Measurements from ENCODE around the gene CACNB3. TPM values are rescaled to one million over a fixed set of nuclear protein-coding genes. Genes with fewer than 3 reads are reported as not detected.

Gene CACNB3
- total RNA-seq, 1 donor from 2014 or later = 25.0 TPM

DNA sequence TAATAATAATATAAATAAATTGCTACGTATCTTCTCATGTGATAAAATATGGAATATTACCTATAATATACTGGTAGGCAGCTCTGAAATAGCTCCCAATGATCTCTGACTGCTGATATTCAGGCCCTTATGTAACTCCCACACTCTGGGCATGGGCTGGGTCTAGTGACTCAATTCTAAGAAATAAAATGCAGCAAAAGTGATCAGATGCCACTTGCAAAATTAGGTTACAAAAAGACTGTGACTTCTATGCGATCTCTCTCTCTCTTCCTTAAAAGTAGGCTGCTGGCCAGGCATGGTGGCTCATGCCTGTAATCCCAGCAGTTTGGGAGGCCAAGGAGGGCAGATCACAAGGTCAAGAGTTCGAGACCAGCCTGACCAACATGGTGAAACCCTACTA lies 10.3 kb upstream of the CACNB3 start:
- peaks cover 24% of the 10 kb centered on the region for H3K4me1 Mint-ChIP-seq
- no peaks in the 10 kb centered on the region for H3K79me2 ChIP-seq (ENCODE audit: low read depth)

DNA sequence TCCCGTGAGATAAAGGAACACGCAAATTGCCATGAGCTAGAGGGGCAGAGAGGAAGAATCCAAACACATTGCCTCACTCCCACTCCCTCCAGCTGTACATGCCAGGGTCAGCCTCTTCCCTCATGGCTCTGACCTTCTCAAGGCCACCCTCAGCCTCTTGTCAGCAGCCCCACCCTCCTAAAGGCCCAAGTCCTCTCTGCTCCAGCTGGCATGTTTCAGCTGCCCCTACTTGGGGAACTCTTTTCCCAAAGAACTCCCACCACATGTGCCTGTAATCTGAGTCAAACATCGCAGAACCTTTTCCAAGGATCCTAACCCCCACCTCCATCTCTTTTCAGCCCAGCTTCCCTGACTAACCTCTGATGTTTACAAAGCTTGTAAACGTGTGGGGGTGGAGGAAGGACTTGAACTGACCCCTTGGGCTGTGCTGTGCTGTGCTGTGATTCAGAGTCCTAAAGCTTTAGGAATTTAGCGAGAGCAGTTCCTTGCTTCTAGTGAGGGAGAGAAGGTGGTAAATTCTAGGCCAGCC lies 7.3 kb upstream of the CACNB3 start:
- Histone ChIP-seq H3K4me1 (peaks cover 18% of the 10 kb centered on the region), H3F3A (ENCODE audit: low read depth) (peaks cover 22% of the 10 kb centered on the region), H3K4me2 (no peak overlapping the region), H3K4me3 (no peak overlapping the region), H3K36me3 (no peaks in the 10 kb centered on the region), H4K20me1 (ENCODE audit: low read depth) (no peaks in the 10 kb centered on the region), H3K79me2 (ENCODE audit: low read depth) (no peaks in the 10 kb centered on the region), H3K27ac (no peak overlapping the region), H3K27me3 (peaks cover under 1% of the 10 kb centered on the region), H3K9me3 (ENCODE audit: low read depth) (no peaks in the 10 kb centered on the region), H3K9ac (no peak overlapping the region), H2AFZ (replicated peaks) (no peak overlapping the region)
- TF ChIP-seq, protein P1, sequence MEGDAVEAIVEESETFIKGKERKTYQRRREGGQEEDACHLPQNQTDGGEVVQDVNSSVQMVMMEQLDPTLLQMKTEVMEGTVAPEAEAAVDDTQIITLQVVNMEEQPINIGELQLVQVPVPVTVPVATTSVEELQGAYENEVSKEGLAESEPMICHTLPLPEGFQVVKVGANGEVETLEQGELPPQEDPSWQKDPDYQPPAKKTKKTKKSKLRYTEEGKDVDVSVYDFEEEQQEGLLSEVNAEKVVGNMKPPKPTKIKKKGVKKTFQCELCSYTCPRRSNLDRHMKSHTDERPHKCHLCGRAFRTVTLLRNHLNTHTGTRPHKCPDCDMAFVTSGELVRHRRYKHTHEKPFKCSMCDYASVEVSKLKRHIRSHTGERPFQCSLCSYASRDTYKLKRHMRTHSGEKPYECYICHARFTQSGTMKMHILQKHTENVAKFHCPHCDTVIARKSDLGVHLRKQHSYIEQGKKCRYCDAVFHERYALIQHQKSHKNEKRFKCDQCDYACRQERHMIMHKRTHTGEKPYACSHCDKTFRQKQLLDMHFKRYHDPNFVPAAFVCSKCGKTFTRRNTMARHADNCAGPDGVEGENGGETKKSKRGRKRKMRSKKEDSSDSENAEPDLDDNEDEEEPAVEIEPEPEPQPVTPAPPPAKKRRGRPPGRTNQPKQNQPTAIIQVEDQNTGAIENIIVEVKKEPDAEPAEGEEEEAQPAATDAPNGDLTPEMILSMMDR (IDR thresholded peaks at IDR 0.05) = no peak
- TF ChIP-seq EZH2phosphoT487 (IDR thresholded peaks at IDR 0.05) = no peak
- TF ChIP-seq EZH2 (IDR thresholded peaks at IDR 0.05) = no peak
- H3K27ac Mint-ChIP-seq = peak overlapping the region; percentile 67
- no peaks in the 10 kb centered on the region for H3K9me3 Mint-ChIP-seq
- peaks cover 12% of the 10 kb centered on the region for H3K27me3 Mint-ChIP-seq (ENCODE audit: insufficient read depth, low read depth)
- no peak for DNase-seq (ENCODE audit: low spot score)
- no peaks in the 10 kb centered on the region for H3K36me3 Mint-ChIP-seq
- no peak overlapping the region for H3K4me3 Mint-ChIP-seq
- peaks cover 37% of the 10 kb centered on the region for H3K4me1 Mint-ChIP-seq

More for the DNA sequence above, 10.3 kb upstream of the CACNB3 start:
- Histone ChIP-seq H3K4me3 (no peak overlapping the region), H4K20me1 (ENCODE audit: low read depth) (no peaks in the 10 kb centered on the region), H3K4me1 (peaks cover 8% of the 10 kb centered on the region), H3F3A (ENCODE audit: low read depth) (peaks cover 2% of the 10 kb centered on the region), H3K27me3 (no peaks in the 10 kb centered on the region), H3K4me2 (no peak overlapping the region), H2AFZ (replicated peaks) (no peak overlapping the region), H3K9me3 (ENCODE audit: low read depth) (no peaks in the 10 kb centered on the region), H3K36me3 (no peaks in the 10 kb centered on the region), H3K9ac (no peak overlapping the region), H3K27ac (no peak overlapping the region)
- Mint-ChIP-seq H3K27ac (peak overlapping the region; percentile 73), H3K9me3 (no peaks in the 10 kb centered on the region), H3K36me3 (no peaks in the 10 kb centered on the region), H3K4me3 (no peak overlapping the region), H3K27me3 (ENCODE audit: insufficient read depth, low read depth) (peaks cover 10% of the 10 kb centered on the region)
- TF ChIP-seq EZH2 (IDR thresholded peaks at IDR 0.05) = no peak
- TF ChIP-seq, protein P1 (IDR thresholded peaks at IDR 0.05) = no peak
- TF ChIP-seq EZH2phosphoT487 (IDR thresholded peaks at IDR 0.05) = no peak
- DNase-seq (ENCODE audit: low spot score) = no peak

DNA sequence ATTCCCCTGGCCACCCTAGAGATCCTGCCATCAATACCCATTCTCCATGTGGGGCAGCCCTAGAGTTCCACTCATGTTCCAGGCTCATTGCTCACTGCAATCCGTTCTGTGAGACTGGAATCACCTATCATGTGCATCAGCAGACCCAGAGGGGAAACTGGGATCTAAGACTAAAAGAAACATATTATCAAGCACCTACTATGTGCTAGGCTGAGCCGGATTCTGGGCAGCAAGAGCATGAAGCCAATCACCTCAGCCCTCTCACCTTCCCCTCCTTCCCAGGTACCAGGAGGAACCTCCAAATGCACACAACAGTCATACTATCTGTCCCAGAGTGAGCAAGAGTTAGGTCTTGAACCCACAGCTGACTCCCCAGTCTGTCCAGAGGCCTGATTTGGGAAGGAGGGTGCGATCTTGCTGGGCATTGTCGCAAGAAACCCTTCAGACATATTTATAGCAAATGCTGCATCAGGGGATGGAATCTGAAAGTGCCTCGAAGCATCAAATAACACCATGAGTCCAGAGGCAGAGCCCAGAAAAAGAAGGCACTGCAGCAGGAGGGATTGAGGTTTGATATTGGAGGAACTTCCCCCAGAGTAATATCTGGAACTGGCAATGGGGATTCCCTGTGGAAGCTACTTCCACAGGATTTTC lies 6.7 kb upstream of the CACNB3 start:
- Mint-ChIP-seq H3K4me1 (peaks cover 43% of the 10 kb centered on the region), H3K27ac (peak overlapping the region; percentile 67), H3K9me3 (no peaks in the 10 kb centered on the region), H3K36me3 (no peaks in the 10 kb centered on the region), H3K4me3 (peak overlapping the region; percentile 24), H3K27me3 (ENCODE audit: insufficient read depth, low read depth) (peaks cover 9% of the 10 kb centered on the region)
- Histone ChIP-seq H3K4me3 (no peak overlapping the region), H3K4me1 (peaks cover 24% of the 10 kb centered on the region), H3K36me3 (no peaks in the 10 kb centered on the region), H3K4me2 (no peak overlapping the region), H3K9ac (no peak overlapping the region), H3K79me2 (ENCODE audit: low read depth) (no peaks in the 10 kb centered on the region), H2AFZ (replicated peaks) (no peak overlapping the region), H3K27me3 (peaks cover 6% of the 10 kb centered on the region), H3K27ac (no peak overlapping the region), H4K20me1 (ENCODE audit: low read depth) (peaks cover under 1% of the 10 kb centered on the region), H3F3A (ENCODE audit: low read depth) (peaks cover 27% of the 10 kb centered on the region), H3K9me3 (ENCODE audit: low read depth) (no peaks in the 10 kb centered on the region)
- no peak for DNase-seq (ENCODE audit: low spot score)
- TF ChIP-seq EZH2phosphoT487 (IDR thresholded peaks at IDR 0.05) = no peak
- TF ChIP-seq EZH2 (IDR thresholded peaks at IDR 0.05) = no peak
- TF ChIP-seq, protein P1 (IDR thresholded peaks at IDR 0.05) = no peak

Measured in neural progenitor cell (in vitro differentiated cells).